Fibroblast of skin of right biceps (primary cell): ENCODE measurements around the gene BET1.

Experiments used
- DNase-seq: peaks from one replicate; pipeline ENCODE4 v3.0.0-alpha.2; 2013

Gene BET1

DNA sequence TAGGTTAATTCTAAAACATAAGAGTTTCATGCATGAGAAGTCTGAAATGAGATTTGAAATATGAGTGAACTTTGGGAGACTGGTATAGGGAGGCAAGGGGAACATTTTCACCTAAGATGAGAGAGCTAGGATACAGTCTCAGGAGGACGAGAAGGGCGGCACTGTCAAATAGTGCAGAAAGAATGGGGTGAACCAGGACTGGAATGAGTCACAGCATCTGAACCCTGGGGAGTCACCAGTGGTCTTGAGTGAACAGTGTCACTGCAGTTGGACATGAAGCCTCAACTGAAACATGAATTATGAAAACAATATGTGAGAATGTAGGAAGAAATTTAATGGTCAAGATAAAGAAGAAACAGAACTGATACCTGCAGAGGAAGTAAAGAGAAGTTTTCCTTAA is 48.9 kb downstream of the BET1 start:
- no peak for DNase-seq

DNA sequence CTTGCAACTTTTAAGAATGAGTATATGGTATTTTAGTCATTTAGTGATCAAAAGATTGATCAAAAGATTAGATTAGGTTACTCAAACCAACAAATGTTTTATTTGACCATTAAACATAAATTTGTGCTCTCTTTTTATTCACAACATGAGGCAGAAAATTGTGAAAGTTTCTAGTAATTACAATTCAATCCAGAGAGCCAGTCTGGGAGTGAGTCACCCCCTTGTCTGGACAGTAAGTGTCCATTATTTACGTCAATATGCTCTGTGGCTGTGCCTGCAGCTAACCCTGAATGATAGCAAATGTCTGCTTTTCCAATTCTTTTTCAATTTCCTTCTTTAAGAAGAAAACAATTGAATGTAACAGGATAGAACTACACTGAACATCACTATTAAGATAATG is 54.7 kb downstream of the BET1 start:
- DNase-seq: peak; percentile 79

DNA sequence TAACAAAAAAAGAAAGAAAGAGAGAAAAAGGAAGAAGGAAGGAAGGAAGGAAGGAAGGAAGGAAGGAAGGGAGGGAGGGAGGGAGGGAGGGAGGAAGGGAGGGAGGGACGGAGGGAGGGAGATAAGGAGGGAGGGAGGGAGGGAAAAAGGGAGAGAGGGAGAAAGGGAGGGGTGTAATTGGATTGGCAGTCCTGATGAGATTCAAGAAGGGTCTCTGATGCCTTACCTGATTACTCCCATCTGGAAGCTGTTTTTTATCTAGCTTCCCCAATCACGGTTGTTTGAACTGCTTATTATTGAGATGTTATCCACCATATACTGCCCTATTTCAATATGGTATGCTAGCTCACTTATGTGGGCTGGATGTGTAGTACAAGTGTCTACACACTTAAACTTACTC is 55.3 kb downstream of the BET1 start:
- DNase-seq: no peak

DNA sequence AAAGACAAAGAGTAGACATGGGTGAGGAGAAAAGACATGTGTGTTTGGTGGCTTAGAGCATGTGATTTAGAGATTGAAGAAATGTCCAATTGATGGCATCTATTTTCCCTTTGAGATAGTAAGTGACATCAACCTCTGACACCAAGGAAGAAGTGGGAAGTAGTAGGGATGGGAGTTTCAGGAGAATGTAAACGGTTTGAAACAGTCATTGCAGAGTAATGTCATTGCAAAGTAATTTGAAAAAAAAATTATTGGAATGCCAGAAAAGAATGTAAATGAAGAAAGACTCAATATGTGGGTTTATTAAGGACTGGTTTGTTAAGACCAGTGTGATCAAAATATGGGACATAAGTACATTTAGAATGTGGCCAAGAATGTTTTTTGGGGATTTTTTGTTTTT is 56.0 kb downstream of the BET1 start:
- peak; percentile 80 for DNase-seq

GRCh38 chr7:93945756-93946535 is 58.2 kb downstream of the BET1 start:
- DNase-seq: peak; percentile 80

- DNase-seq: no peak
These were observed 59.1 kb downstream of the BET1 start for GRCh38 chr7:93945083-93945482.

GRCh38 chr7:93944673-93945072 is 59.5 kb downstream of the BET1 start:
- DNase-seq: no peak

DNA sequence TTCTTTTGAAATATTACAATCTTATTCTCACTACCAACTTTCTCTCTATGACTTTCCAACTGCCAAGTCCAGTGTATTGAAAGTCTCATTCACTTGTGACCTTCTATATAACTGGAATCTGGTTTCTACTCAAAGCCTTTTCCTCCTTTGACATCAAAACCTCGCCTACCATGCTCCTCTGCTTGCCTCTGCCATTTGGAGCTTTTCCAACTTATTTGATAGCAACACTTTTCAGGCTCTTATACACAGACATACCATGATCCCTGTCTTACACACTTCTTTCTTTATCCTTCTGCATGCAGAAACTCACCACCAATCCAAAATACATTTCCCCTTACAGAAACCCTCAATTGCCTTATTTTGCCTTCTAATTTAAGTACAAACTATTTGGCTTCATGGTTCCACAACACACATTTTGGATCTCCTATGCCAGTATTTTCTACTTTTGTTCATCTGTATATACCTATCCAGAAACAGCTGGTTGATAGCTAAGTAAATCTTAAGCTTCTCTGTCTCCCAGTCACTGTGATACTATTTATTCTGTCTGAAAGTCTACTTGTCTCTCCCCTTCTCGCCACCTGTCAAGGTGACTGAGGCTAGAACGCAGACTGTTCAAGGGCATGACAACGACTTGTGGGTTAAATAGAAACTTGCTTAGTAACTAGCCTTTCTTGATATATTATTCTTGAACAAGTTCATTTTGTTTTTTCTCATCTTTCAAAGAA is 60.2 kb downstream of the BET1 start:
- DNase-seq: no peak
